Measurements from ENCODE around the gene SHFL.

The SHFL gene

DNA sequence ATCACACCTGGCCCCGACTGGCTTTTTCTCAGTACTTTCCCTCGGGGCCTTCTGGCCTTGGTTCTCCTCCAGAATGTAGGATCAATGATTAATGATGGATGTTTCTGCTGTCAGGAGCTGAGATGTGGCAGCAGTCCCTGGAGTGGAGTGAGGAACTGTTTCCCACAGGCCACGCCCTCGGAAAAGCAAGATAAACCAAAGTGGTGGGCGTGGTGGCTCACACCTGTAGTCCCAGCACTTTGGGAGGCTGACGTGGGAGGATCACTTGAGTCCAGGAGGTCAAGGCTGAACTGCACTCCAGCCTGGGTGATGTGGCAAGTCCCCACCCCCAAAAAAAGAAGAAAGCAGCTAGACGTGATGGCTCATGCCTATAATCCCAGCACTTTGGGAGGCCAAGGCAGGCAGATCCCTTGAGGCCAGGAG lies 7.1 kb upstream of the SHFL start:
- Histone ChIP-seq H2AFZ (ENCODE audit: low read depth, low read length) (no peak overlapping the region), H2BK12ac (ENCODE audit: low read length in 2 of 2) (no peak overlapping the region)
- WGBS = 60% methylated on average over 7 of the region's 7 CpGs

DNA sequence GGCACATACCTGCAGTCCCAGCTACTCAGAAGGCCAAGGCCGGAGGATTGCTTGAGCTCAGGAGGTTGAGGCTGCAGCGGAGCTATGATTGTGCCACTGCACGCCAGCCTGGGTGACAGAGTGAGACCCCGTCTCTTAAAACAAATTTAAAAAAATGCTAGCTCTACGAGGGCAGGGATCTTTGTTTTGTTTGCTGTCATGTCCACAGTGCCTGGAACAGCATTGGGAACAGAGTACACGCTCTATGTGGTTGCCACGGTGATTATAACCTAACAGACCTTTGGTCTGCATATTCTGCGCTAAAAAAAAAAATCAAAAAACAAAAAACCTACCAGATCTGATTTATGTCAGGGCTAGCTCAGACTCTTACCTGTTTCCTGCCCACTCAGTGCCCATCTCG lies 2.2 kb upstream of the SHFL start:
- Histone ChIP-seq H2AFZ (ENCODE audit: low read depth, low read length) (no peak overlapping the region), H3K27me3 (ENCODE audit: control insufficient read depth in 1 of 2, insufficient read depth in 1 of 2, low read length in 2 of 2) (peaks cover 0 to 9% of the 10 kb centered on the region in 2 experiments), H3K14ac (ENCODE audit: low read length in 2 of 2) (no peak overlapping the region), H3K4me3 (ENCODE audit: insufficient read depth in 1 of 2, low read depth in 1 of 2, low read length in 2 of 2) (no peak overlapping the region), H2BK15ac (ENCODE audit: low read depth, poor library complexity, severe bottlenecking) (no peak overlapping the region), H3K4ac (ENCODE audit: low read depth in 1 of 2, low read length in 2 of 2) (no peak overlapping the region), H2AK5ac (ENCODE audit: low read length, severe bottlenecking) (no peak overlapping the region), H3K36me3 (ENCODE audit: control insufficient read depth in 1 of 2, insufficient read depth in 2 of 2, low read depth in 1 of 2, low read length in 2 of 2) (peaks cover under 1% of the 10 kb centered on the region in 2 experiments), H3K18ac (ENCODE audit: low read depth in 1 of 2, low read length in 2 of 2) (no peak overlapping the region), H3K4me2 (ENCODE audit: low read length, poor library complexity, severe bottlenecking) (no peak overlapping the region), H2BK12ac (ENCODE audit: low read length in 2 of 2) (no peak overlapping the region), H4K8ac (ENCODE audit: low read length) (no peak overlapping the region), H3K23ac (ENCODE audit: low read length in 2 of 2) (no peak overlapping the region), H3K9me3 (ENCODE audit: control insufficient read depth, low read length) (no peaks in the 10 kb centered on the region), H2BK5ac (ENCODE audit: low read depth, low read length, poor library complexity, severe bottlenecking) (no peak overlapping the region), H3K4me1 (ENCODE audit: control insufficient read depth, insufficient read depth, low read depth, low read length) (peaks cover 9% of the 10 kb centered on the region), H3K27ac (ENCODE audit: low read length, poor library complexity, severe bottlenecking) (no peak overlapping the region), H2BK120ac (ENCODE audit: low read depth, low read length) (no peak overlapping the region), H4K91ac (ENCODE audit: low read length) (no peak overlapping the region), H3K9ac (ENCODE audit: low read length) (no peak overlapping the region), H3K79me1 (replicated peaks; ENCODE audit: low read length, poor library complexity, severe bottlenecking) (peaks cover 4% of the 10 kb centered on the region)
- WGBS = 81% methylated on average over 9 of the region's 9 CpGs
- DNase-seq = no peak

More for the DNA sequence above, 7.1 kb upstream of the SHFL start:
- Histone ChIP-seq H3K27me3 (ENCODE audit: control insufficient read depth in 1 of 2, insufficient read depth in 1 of 2, low read length in 2 of 2) (peaks cover 5 to 24% of the 10 kb centered on the region in 2 experiments), H4K8ac (ENCODE audit: low read length) (no peak overlapping the region), H2BK15ac (ENCODE audit: low read depth, poor library complexity, severe bottlenecking) (no peak overlapping the region), H3K18ac (ENCODE audit: low read depth in 1 of 2, low read length in 2 of 2) (no peak overlapping the region), H3K27ac (ENCODE audit: low read length, poor library complexity, severe bottlenecking) (no peak overlapping the region), H3K23ac (ENCODE audit: low read length in 2 of 2) (no peak overlapping the region), H3K4me2 (ENCODE audit: low read length, poor library complexity, severe bottlenecking) (no peak overlapping the region), H3K79me1 (replicated peaks; ENCODE audit: low read length, poor library complexity, severe bottlenecking) (no peaks in the 10 kb centered on the region), H3K4me1 (ENCODE audit: control insufficient read depth, insufficient read depth, low read depth, low read length) (no peaks in the 10 kb centered on the region), H2BK120ac (ENCODE audit: low read depth, low read length) (no peak overlapping the region), H3K4ac (ENCODE audit: low read depth in 1 of 2, low read length in 2 of 2) (no peak overlapping the region), H4K91ac (ENCODE audit: low read length) (no peak overlapping the region), H3K9ac (ENCODE audit: low read length) (no peak overlapping the region), H2AK5ac (ENCODE audit: low read length, severe bottlenecking) (no peak overlapping the region), H3K4me3 (ENCODE audit: insufficient read depth in 1 of 2, low read depth in 1 of 2, low read length in 2 of 2) (no peak overlapping the region), H3K36me3 (ENCODE audit: control insufficient read depth in 1 of 2, insufficient read depth in 2 of 2, low read depth in 1 of 2, low read length in 2 of 2) (no peaks in the 10 kb centered on the region), H3K14ac (ENCODE audit: low read length in 2 of 2) (no peak overlapping the region), H3K9me3 (ENCODE audit: control insufficient read depth, low read length) (peaks cover under 1% of the 10 kb centered on the region), H2BK5ac (ENCODE audit: low read depth, low read length, poor library complexity, severe bottlenecking) (no peak overlapping the region)
- no peak for DNase-seq

DNA sequence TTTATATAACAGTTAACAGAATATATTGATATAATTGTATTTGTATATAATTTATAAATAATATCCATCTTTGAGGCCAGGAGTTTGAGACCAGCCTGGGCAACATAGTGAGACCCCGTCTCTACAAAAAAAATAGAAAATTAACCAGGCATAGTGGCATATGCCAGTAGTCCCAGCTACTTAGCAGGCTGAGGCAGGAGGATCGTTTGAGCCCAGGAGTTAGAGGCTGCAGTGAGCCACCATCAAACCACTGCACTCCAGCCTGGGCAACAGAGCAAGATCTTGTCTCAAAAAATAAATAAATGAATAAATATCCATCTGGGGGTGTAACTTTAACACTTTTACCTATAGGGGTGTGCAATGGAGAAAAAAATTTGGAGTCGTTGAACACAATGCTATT lies 1.3 kb upstream of the SHFL start:
- H3K36me3 ChIP-seq (ENCODE audit: control insufficient read depth in 1 of 2, insufficient read depth in 2 of 2, low read depth in 1 of 2, low read length in 2 of 2) = peaks cover 9 to 10% of the 10 kb centered on the region in 2 experiments
- no peak overlapping the region for H2BK12ac ChIP-seq (ENCODE audit: low read length in 2 of 2)
- peaks cover 4% of the 10 kb centered on the region for H3K79me1 ChIP-seq (replicated peaks; ENCODE audit: low read length, poor library complexity, severe bottlenecking)
- 90% methylated on average over 3 of the region's 3 CpGs for WGBS
- H4K8ac ChIP-seq (ENCODE audit: low read length) = no peak overlapping the region
- no peak overlapping the region for H3K14ac ChIP-seq (ENCODE audit: low read length in 2 of 2)
- no peak overlapping the region for H3K9ac ChIP-seq (ENCODE audit: low read length)
- H4K91ac ChIP-seq (ENCODE audit: low read length) = no peak overlapping the region
- no peak overlapping the region for H3K27ac ChIP-seq (ENCODE audit: low read length, poor library complexity, severe bottlenecking)
- no peak overlapping the region for H2BK15ac ChIP-seq (ENCODE audit: low read depth, poor library complexity, severe bottlenecking)
- no peak overlapping the region for H2AK5ac ChIP-seq (ENCODE audit: low read length, severe bottlenecking)
- H3K4me2 ChIP-seq (ENCODE audit: low read length, poor library complexity, severe bottlenecking) = no peak overlapping the region
- no peak overlapping the region for H3K4ac ChIP-seq (ENCODE audit: low read depth in 1 of 2, low read length in 2 of 2)
- no peaks in the 10 kb centered on the region for H3K9me3 ChIP-seq (ENCODE audit: control insufficient read depth, low read length)
- H3K4me3 ChIP-seq (ENCODE audit: insufficient read depth in 1 of 2, low read depth in 1 of 2, low read length in 2 of 2) = no peak overlapping the region
- no peak overlapping the region for H2BK5ac ChIP-seq (ENCODE audit: low read depth, low read length, poor library complexity, severe bottlenecking)
- H3K18ac ChIP-seq (ENCODE audit: low read depth in 1 of 2, low read length in 2 of 2) = no peak overlapping the region
- DNase-seq = no peak
- H3K23ac ChIP-seq (ENCODE audit: low read length in 2 of 2) = no peak overlapping the region
- no peak overlapping the region for H2BK120ac ChIP-seq (ENCODE audit: low read depth, low read length)
- H2AFZ ChIP-seq (ENCODE audit: low read depth, low read length) = no peak overlapping the region
- H3K4me1 ChIP-seq (ENCODE audit: control insufficient read depth, insufficient read depth, low read depth, low read length) = peaks cover 9% of the 10 kb centered on the region
- peaks cover 0 to 6% of the 10 kb centered on the region in 2 experiments for H3K27me3 ChIP-seq (ENCODE audit: control insufficient read depth in 1 of 2, insufficient read depth in 1 of 2, low read length in 2 of 2)

DNA sequence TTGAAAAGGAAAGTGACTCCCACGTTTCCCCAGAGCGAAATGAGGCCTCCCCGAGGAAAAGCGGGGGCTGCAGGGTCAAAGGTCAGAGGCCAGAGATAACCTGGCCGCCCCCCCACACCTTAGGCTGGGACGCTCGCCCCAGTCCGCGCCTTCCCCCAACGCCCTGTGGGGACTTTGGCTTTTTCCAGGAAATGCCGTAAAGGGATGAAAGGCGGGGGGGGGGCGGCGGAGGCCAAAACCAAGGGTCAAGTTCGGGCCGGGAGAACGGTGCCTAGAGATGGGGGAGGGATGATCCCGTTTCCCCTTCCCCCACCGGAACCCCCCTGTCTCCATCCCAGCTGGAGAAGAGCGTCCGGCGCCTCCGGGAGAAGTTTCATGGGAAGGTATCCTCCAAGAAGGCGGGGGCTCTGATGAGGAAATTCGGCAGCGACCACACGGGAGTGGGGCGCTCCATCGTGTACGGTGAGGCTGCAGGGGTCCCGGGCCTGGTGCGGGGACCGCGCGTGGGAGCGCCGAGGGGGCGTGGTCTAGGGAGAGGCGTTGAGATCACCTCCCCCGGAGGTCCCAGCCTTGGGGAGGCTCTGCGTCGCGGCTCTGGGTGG lies 575 bp downstream of the SHFL start:
- WGBS = 7% methylated on average over 30 of the region's 43 CpGs
- Histone ChIP-seq H4K91ac (ENCODE audit: low read length) (peak overlapping the region; percentile 78), H3K79me1 (replicated peaks; ENCODE audit: low read length, poor library complexity, severe bottlenecking) (peaks cover 4% of the 10 kb centered on the region), H2AFZ (ENCODE audit: low read depth, low read length) (peak overlapping the region; percentile 66), H3K27ac (ENCODE audit: low read length, poor library complexity, severe bottlenecking) (no peak overlapping the region), H3K9ac (ENCODE audit: low read length) (peak overlapping the region; percentile 95), H3K4me1 (ENCODE audit: control insufficient read depth, insufficient read depth, low read depth, low read length) (peaks cover 9% of the 10 kb centered on the region), H3K4me2 (ENCODE audit: low read length, poor library complexity, severe bottlenecking) (peak overlapping the region; percentile 72), H3K14ac (ENCODE audit: low read length in 2 of 2) (peak overlapping the region; percentile 62 to 68), H2BK12ac (ENCODE audit: low read length in 2 of 2) (peak overlapping the region in 1 of 2 experiments; percentile 47), H2BK15ac (ENCODE audit: low read depth, poor library complexity, severe bottlenecking) (peak overlapping the region; percentile 60), H3K18ac (ENCODE audit: low read depth in 1 of 2, low read length in 2 of 2) (peak overlapping the region; percentile 89 to 98), H3K36me3 (ENCODE audit: control insufficient read depth in 1 of 2, insufficient read depth in 2 of 2, low read depth in 1 of 2, low read length in 2 of 2) (peaks cover 25 to 26% of the 10 kb centered on the region in 2 experiments), H3K9me3 (ENCODE audit: control insufficient read depth, low read length) (no peaks in the 10 kb centered on the region), H2BK120ac (ENCODE audit: low read depth, low read length) (peak overlapping the region; percentile 54), H2BK5ac (ENCODE audit: low read depth, low read length, poor library complexity, severe bottlenecking) (no peak overlapping the region), H2AK5ac (ENCODE audit: low read length, severe bottlenecking) (no peak overlapping the region), H4K8ac (ENCODE audit: low read length) (peak overlapping the region; percentile 71), H3K4me3 (ENCODE audit: insufficient read depth in 1 of 2, low read depth in 1 of 2, low read length in 2 of 2) (peak overlapping the region; percentile 93 to 95), H3K23ac (ENCODE audit: low read length in 2 of 2) (no peak overlapping the region), H3K4ac (ENCODE audit: low read depth in 1 of 2, low read length in 2 of 2) (peak overlapping the region; percentile 82 to 89), H3K27me3 (ENCODE audit: control insufficient read depth in 1 of 2, insufficient read depth in 1 of 2, low read length in 2 of 2) (no peaks in the 10 kb centered on the region)
- no peak for DNase-seq
